Fibroblast of the conjunctiva (primary cell): ENCODE results near the gene MAN2B2.

Experiments
- DNase-seq: peaks from one replicate; pipeline ENCODE4 v3.0.0-alpha.2; 2010; ENCODE audit warnings: low read depth

Gene MAN2B2

GRCh38 chr4:6595897-6596537 is 21.0 kb downstream of the MAN2B2 start:
- no peak for DNase-seq

DNA sequence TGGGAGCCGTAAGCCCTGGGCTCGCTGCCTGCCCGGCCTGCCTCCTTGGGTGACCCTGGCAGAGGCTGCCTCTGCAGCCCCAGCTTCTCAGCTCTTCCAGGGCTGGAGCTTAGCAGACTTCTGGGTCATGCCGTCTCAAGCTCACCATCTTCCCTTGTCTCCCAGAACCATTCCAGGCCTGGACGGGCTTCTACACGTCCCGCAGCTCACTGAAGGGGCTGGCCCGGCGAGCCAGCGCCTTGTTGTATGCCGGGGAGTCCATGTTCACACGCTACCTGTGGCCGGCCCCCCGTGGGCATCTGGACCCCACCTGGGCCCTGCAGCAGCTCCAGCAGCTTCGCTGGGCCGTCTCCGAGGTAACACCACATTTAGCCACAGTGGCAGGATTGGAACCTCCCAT is 22.0 kb downstream of the MAN2B2 start:
- DNase-seq: no peak

DNA sequence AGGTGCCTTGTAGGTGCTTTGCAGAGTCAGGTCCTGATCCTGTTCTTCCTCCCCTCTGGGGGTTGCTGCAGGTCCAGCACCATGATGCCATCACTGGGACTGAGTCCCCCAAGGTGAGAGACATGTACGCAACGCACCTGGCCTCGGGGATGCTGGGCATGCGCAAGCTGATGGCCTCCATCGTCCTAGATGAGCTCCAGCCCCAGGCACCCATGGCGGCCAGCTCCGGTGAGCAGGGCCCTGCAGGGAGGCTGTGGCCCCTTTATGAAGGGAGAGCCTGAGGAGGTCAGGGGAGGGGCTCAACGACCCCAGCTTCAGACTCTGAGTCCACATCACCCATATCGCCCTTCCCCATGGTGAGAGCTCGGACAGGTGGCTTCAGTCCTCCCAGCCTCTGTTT is 23.1 kb downstream of the MAN2B2 start:
- no peak for DNase-seq

DNA sequence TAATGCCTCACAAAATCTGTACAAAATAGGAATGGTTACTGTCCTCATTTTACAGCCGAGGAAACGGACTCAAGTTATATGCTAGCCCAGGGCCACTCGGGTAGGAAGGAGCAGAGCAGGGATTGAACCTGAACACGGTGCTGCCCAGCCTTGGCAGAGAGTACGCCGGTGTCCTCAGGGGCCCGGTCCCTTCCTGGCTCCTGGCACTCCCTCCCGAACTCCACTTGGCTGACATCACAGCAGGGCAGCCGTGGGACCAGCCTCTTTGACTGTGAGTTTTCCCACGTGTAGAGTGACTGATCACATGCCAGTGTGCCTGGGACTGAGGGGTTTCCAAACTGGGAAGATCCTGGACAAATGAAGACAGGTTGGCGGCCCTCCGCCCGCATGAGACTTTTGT is 23.7 kb downstream of the MAN2B2 start:
- DNase-seq: no peak

- DNase-seq: no peak
Observed at GRCh38 chr4:6601661-6602250, 26.8 kb downstream of the MAN2B2 start.

DNA sequence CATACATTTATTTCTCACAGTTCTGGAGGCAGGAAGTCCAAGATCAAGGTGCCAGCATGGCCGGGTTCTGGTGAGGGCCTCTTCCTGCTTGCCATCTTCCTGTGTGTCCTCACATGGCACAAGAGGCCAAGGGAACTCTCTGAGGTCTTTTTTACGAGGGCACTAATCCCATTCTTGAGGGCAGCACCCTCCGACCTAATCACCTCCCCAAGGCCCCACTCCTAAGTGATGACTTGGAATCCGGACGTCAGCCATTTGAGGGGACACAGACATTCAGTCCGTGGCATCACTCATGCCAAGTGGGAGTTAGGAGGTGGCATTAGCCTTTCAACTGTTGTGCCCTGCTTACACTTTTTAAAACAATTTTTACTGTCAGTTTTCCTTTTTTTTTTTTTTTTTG is 27.3 kb downstream of the MAN2B2 start:
- no peak for DNase-seq

DNA sequence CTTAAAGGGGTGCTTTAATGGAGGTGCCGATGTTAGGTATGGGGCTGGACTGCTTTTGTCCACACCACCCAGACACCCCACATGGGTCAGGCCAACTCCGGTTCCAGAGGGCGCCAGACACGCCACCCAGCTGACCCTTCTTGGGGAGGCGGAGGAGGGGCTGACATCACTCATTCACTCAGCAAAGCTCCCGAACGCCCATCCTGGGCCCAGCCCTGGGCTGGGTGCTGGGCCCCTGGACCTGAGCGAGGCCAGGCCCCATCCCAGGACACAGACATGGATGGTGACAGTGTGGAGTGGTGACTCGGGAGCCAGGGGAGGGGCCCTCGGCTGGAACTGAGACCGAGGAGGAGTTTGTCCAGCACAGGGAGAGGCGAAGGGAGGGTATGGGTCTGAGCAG is 28.1 kb downstream of the MAN2B2 start:
- no peak for DNase-seq

DNA sequence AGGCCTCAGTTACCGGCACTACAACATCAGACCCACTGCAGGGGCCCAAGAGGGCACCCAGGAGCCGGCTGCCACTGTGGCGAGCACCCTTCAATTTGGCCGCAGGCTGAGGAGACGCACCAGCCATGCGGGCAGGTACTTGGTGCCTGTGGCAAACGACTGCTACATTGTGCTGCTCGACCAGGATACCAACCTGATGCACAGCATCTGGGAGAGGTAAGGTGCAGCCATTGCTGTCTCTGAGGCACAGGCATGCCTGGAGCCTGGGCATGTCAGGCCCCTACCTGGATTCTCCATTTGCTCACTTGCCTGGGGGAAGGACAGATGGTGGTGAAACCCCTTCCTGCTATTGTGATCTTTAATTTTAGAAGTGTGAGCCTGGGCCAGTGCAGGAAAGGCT is 30.1 kb downstream of the MAN2B2 start:
- no peak for DNase-seq

- no peak for DNase-seq
Observed at GRCh38 chr4:6605605-6606004, 30.6 kb downstream of the MAN2B2 start.

GRCh38 chr4:6606465-6607235 is 31.7 kb downstream of the MAN2B2 start:
- DNase-seq: no peak

- no peak for DNase-seq
Observed at GRCh38 chr4:6607368-6608055, 32.5 kb downstream of the MAN2B2 start.

DNA sequence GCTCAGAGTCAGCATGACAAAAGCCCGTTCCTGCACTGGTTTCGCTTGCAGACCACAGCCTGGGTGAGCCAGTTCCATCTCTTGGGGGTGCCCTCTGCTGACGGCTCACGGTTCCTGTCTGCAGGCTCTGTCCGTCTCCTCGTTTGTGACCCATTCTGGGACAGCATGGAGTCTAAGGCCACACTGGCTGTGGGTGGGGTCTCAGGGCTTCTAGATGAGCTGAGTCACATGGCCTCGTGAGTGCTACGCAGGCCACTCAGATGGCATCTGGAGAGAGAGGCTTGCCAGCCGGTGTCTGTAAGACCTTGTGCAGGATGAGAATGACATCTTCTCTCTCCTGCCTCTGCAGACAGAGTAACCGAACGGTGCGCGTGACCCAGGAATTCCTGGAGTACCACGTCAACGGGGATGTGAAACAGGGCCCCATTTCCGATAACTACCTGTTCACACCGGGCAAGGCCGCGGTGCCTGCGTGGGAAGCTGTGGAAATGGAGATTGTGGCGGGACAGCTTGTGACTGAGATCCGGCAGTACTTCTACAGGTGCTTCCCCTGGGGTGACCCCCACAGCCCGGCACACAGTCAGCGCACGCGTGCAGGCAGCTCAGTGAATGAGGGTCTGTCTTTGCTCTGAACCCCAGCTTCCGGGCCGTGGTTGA is 33.9 kb downstream of the MAN2B2 start:
- no peak for DNase-seq

DNA sequence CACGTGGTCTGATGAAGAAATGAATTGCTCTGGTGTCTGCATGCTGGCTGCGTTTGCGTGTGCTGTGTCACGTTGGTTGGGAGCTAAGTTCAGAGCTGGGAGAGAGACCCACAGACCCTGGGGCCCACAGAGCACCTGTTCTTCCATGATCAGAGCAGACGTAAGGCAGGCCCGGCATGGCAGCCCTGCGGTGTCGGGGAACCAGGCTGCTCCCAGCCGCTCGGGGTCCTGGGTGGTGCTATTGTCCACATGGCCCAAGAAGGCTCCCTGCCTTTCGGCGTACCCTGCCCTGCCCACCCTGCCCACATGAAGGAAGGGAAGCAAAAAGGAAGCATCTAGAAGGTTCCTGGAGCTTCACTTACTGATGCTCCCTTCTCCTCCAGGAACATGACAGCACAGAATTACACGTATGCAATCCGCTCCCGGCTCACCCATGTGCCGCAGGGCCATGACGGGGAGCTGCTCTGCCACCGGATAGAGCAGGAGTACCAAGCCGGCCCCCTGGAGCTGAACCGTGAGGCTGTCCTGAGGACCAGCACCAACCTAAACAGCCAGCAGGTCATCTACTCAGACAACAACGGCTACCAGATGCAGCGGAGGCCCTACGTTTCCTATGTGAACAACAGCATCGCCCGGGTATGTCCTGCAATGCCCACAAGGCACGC is 34.6 kb downstream of the MAN2B2 start:
- no peak for DNase-seq

GRCh38 chr4:6610856-6611430 is 36.0 kb downstream of the MAN2B2 start:
- DNase-seq: no peak

DNA sequence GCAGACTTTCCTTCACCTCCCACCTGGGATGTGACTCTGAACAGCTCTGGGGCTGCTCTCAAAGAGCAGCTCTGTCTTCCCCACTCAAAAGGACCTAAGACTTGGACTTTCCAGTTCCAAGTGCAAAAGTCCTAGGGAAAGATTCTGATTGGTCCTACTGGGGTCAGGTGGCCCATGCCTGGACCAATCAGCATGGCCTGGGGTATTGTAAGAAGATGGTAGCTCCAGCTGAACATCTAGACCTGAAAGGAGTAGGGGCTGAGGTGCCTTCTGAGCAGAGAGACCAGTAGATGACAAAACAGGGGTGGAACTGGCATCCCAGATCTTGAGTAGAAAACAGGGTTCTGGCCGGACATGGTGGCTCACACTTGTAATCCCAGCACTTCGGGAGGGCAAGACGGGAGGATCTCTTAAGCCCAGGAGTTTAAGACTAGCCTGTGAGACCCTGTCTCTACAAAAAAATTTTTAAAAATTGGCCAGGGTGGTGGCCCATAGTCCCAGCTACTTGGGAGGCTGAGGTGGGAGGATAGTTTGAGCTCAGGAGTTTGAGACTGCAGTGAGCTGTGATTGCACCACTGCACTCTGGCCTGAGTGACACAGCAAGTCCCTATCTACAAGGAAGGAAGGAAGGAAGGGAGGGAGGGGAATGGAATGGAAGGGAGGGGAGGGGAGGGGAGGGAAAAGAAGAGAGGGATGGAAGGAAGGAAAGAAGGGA is 38.1 kb downstream of the MAN2B2 start:
- DNase-seq: no peak

GRCh38 chr4:6613676-6614651 is 39.0 kb downstream of the MAN2B2 start:
- no peak for DNase-seq

GRCh38 chr4:6614701-6615230 is 39.8 kb downstream of the MAN2B2 start:
- DNase-seq: no peak

GRCh38 chr4:6616087-6616995 is 41.4 kb downstream of the MAN2B2 start:
- no peak for DNase-seq
